MV-4-11 (cell line): Measurements from ENCODE around the gene GPR84.

ENCODE experiments used
- DNase-seq: peaks from one replicate; lab custom pipeline; 2025; lab: John Stamatoyannopoulos, UW

GPR84 gene

DNA sequence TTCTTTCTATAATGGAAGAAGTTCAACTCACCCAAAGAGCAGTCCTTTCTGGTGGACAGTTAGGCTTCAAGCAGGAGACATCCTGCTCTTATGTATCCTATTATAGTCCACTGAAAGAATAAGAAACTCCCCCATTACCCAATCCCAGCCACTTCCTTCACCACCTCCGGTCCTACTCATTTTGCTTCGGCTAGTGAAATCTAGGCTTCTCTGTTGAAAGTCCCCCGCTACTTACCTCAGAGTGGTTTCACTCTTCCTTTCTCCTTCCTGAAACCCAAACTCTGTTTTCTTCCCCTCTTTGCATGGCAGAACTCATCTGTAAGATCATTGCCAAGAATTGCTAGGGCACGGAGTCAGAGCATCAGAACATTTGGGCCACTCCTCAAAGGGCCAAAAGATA is at the start of gene GPR84:
TSS of gene GPR84 (minus strand) at position 74 of the 400 bp plus-strand sequence. CDS start 635 bp downstream, outside the sequence.
- peak; percentile 92 for DNase-seq

DNA sequence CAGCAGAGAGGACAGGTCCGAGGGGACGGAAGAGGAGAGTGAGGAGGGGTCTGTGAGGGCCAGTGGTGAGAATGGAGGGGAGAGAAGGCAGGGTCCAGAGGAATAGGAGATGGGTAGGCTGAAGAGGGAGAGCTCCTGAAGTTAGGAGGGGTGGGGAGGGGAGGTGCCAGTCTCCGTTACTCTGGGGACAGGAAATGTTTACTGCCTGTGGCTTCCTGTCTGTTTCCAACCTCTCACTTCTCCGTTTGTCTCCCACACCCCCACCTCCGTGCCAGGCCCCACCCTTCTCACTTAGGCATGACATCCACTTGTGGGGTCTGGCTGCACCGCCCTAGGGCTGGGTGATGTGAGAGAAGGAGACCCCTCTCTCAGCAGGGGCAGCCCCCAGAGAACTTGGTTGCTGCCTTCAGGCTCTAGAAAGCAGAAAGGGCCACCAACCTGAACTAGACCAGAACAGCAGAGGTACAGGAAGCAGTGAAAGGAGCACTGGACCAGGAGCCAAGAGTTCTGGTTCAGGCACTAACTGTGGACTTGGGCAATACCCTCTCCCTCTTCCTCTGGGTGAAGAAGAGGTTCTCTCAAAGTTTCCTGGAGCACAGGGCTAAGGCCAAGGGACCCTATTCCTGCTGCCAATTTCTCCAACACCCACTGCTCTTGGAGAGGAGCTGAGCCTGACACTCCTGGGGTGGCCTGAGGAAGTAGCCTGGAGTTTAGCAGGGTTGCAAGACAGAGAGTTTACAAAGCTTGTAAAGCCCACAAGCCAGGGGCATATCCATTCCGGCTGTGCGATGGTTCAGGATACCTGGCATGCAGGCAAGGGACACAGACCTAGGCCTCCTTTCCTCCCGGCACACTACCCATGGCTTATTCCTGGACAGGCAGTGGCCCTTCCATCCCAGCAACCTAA is 49.3 kb upstream of the GPR84 start:
- peak; percentile 89 for DNase-seq

DNA sequence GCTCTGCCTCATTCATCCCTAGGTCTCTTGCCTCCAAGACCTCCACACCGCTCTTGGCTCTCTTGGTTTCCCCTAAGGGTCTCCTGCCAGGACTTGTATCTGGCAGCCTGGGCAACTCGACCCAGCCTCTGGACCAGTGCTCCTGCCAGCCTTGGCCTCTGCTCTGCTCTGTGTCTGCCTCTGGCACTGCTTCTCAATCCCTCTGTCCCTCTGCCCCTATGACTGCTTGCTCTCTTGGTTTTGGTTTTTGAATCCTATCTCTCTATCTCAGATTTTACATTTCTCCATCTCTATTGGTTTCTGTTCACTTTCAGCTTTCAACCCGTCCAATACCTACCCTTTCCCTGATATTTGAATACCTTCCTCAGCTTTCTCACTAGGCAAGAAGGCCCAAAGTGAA is 48.5 kb upstream of the GPR84 start:
- DNase-seq = no peak

DNA sequence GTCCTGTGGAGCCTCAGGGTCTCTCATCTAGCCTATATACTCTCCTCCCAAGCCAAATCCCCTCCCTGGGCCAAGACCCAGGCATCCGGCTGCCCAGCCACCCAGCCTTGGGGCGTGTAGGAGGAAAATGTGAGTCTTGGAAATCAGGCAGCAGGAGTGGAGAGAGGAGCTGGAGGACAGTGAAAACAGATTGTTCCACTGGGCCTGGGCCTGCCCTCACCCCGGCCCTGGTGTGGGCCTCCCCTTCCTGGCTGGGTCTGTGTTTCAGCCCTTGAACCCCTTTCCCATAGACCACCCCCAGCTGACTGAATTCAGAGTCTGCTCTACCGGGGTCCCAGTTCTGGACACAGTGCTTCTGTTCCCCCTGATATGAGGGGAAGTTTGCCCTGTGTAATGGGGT is 48.1 kb upstream of the GPR84 start:
- no peak for DNase-seq

DNA sequence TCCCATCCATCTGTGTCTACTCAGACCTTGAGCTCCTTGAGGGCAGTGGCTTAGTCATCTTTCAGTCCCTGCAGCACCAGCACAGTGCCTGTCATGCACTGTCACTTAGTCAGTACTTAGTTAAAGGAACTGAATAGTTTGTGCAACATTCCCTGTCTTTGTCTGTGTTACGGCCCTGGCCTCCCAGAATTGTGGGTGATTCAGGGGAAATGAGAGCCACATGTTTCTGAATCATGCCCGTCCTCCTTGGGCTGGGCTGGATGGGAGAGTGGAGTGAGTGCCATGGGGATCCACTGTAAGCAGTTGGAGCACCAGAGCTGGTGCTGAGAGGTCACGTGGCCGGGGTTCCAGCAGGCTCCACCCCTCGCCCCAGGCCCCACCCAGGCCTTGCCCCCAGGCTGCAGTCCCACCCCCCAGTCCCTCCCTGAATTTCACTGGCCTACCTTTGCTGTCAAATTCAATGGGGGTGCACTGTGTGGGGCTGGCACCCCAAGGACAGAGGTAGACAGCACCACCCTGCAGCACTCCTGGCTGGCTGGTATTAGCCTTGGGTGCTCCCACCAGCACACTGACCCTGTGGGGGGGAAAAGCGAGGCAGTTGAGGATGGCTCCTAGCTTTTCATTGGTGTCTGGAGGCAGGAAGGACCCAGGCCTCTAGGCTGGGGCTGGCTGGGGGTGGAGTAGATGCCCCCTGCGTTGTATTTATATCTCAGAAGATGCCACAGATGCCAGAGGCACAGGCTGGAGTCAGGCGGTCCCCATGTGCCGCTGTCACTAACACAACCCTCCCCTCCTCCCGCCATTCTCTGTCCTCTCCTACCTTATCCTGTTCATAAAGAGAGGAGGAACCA is 47.3 kb upstream of the GPR84 start:
- peak; percentile 98 for DNase-seq

DNA sequence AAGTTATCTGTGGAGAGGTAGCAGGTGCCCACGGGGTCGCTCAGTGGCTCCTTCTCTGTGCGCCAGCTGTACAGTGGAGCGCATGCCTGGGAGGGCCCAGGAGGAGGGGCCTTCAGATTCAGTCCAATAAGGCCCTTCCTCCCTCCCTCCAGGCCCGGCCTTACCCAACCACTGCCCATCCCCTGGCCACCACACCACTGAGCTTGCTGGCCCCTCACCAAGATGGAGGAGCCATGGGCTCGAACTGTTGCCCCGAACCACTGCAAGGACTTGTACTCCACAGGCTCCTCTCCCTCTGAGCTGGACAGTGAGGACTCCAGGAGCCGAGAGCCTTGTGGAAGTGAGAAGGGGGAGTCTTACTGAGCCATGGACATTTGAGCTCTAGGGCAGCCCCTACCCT is 45.0 kb upstream of the GPR84 start:
- no peak for DNase-seq

DNA sequence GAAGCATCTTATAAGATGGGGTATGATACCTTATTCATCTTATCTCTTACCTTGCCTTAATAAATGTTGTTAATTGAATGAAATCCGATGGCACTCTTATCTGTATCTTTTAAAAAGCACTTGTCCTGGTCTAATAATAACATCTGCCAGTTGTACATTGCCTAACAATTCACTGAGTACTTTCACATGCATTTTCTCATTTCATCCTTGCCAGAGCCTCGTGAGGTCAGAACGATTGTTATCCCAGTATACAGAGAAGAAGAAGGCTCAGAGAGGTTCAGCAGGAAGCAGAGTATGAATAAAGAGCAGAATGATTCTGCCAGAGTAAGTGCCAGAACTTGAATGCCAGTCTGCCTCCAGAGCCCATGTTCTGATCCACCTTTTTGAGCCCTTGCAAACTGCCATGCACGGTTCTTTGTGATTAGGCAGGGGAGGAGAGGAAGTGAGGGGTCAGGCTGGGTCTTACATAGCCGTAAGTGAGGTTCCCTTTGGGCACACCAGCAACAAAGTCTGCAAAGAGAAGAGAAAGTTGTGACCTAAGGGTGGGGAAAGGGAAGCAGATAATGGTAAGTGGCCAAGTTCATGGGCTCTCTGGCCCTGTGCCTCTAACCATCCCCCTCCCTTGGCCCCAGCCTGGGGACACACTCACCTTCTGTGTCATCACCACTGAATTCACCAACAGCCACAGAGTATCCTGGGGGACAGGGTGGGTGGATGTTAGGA is 43.1 kb upstream of the GPR84 start:
- peak; percentile 91 for DNase-seq

DNA sequence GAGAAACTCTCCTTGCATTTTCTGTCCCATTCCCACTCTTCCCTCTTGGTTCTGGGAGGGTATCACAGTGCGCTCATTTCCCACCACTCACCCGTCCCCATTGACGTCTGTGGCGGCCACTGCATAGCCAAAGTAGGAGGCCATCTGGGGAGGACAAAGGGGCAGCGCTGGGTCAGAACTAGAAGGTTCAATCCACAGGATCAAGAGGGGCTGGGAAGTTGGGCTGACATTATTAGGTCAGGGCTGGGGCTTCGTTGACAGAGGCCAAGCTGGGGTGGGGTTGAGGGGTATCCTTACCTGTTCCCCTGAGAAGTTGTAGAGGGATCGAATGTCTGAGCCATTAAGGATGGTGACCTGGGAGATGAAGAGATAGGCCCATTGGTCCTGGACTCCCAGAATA is 41.3 kb upstream of the GPR84 start:
- DNase-seq = no peak

DNA sequence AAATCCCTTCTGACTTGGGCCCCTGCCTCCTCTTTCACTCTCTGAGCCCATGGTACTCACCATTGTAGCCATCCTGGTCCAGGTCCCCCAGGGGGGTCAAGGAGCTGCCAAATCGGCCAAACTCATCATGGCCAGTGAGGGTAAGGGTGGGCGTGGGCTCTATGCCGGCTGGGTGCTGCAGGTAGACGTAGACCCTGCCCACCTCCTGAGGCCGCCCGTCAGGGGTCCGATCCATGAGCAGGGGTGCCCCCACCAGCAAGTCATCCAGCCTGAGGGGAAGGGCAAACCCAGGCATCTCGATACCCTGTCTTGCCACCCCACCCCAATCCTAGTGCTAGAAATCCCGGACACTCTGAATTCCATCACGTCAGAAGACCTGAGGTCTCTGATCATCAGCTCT is 40.8 kb upstream of the GPR84 start:
- no peak for DNase-seq

DNA sequence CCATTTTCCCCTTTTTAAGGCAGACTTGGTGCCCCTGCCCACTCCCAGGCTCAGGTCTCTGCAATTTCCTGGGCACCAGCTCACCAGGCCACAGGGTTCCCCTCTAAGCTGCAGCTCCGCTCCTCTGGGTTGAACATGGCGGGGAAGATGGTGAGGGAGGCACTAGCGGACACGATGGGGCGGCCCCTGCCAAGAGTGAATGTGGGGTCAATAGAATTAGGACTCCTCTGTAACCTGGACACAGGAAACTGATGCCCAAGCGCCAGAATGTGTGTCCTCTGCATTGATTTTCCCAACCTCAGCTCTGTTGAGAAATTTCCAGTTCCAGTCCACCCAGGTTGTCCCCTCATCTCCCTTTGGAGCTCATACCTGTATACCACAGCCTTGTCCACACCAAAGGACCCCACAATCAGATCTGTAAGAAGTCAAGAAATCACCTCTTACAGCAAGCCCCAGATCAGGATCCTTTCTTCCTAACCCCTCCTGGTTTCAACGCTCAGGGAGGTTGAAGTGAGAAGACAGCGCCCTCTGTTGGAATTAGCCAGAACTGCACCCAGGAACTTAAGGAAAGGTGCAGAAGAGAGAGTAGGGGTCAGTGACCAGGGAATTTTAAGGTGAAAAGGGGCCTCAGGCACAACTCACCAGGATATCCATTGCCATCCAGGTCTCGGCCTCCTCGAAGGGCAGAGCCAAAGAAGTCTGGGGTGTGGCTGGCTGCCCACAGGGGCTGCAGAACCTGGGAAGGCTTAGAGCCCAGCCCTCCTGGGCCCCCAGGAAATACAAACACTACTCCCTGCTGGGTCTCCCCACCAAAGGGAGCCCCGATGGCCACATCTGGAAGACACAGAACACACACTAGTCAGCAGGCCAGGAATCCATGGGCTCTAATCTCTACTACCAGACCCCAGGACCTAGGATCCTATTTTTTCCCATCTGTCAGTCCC is 40.0 kb upstream of the GPR84 start:
- DNase-seq = peak; percentile 48

DNA sequence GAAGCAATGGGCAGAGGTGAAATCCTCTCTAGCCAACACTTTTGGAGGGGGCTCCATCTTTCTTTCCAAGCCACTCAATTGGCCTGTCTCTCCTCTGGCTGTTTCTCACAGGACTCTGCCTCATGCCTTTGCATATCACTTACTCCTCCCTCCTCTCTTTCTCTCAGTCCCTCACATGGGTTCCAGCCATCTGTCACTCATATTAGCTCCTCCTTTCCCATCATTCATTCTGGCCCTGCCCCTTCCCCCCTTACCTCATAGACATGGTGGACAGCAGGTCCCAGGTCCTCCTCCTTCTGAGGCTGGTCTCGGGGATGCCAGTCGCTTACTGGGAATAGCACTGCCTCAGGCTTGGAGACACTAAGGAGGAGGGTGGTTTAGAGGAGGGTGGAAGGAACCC is 36.8 kb upstream of the GPR84 start:
- no peak for DNase-seq

DNA sequence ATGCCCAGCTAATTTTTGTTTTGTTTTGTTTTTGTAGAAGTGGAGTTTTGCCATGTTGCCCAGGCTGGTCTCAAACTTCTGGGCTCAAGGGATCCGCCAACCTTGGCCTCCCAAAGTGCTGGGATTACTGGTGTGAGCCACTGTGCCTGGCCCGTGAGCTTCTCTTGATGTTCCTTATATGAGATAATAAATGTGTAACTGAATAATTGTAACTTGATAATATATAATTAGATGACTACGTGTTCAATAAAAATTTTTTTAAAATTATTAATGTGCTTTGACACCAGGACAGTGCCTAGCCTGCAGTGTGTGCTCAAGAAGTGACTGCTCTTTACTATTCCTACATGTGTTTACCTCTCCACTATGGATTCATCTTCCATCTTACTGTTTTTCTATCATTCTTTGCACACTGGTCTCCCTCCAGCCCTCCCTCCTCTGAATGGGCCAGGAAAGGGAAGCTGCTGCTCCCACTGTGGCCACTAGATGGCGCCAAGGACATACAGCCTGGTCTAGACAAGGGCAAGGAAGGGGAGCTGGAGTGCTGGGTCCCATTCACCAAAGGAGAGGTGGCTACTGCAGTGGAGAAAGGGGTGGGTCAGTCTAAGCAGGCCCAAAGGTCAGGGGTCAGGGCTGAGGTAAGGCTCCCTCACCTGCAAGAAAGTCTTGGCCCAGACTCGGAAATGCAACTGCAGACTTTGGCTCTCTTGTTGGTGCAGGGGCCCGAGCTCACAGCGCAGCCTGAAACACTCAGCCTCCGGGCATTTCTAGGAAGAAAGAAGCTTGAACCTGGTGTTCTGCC is 34.9 kb upstream of the GPR84 start:
- DNase-seq = peak; percentile 75

DNA sequence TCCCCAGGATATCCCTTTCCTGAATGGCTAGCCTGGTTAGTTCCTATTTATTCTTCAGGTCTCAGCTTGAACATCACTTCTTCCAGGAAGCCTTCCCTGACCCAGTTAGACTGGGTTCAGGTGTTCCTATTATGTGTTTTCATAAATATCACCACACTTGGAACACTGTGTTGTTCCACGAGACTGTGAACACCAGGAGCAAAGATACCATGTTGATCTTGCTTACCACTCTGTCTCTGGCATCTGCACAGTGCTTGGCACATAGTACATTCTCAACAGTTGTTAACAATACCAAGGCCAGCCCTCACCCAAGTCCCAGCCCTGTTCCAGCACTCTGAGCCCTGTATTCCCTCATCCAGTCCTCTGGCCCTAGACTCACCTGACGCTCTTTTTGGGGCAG is 33.9 kb upstream of the GPR84 start:
- DNase-seq = no peak

DNA sequence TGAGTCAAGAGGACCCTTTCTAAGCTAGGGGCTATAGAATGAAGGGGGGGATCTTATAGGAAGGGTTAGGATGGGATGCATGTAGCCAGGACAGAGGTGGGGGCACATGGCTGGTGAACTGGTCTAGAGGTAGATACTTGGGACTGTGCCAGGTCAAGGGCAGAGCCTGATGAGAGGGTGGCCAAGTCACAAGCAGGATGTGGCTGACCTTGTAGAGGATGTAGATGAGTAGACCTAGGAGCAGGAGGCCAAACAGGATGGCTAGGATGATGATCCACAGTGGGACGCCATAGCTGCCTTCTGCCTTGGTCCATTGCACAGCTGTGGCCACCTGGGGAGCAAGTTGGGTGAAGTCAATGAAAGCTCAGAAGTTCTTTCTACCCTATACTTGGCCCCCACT is 32.9 kb upstream of the GPR84 start:
- DNase-seq = no peak

DNA sequence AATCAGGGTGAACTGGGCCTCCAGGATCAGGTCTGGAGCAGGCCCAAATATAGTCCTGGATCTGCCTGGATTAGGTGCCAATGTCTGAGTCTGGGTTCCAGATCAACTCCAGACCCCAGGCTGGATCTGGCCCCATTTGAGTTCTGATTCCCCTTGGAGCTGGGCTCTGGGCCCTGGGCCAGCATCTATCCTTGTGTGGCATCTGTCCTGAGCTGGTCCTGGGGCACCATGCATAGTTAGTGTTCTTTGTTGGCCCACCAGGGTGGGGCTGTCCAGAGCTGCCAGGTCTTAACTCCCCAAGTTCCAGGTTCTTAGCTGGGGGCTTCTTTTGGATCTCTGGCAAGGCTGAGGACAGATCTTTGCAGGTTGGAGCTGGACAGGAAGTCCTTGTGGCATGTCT is 31.3 kb upstream of the GPR84 start:
- DNase-seq = no peak

DNA sequence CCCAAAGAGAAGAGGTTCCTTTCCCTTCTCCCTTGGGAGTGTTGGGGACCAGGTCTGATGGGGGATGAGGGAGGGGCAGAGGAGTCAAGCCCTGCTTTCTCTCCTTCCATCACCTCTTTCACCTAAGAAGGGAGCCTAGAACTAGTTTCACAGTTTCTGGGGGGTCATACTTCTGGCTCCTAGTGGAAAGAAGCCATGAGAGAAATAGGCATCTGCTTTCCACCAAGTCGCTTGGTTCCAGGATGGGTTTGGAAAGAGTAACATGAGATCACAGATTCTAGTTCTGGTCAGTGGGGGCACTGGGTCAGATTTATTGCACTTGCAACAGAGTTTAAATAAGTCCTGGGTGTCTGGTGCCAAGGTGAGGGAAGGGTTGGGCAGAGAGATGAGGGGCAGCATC is 30.7 kb upstream of the GPR84 start:
- DNase-seq = no peak

DNA sequence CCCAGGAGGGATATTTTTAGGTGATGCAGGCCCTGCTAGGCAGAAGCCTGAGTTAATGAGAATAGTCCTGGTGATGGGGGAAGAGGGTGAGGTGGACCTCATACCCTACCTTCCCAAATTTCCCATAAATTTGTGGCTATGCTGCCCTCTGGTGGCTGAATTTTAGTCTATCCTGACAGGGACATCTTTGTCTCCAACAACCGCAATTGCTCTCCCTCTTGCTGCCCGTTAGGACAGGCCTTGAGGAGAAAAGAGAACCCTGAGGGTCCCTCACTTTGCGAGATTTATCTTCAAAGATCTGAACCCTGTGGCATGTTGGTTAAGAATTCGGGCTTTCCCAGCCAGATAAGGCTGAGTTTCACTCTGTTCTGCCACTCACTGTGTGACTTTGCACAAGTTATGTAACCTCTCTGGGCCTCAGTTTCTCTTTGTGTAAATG is 30.0 kb upstream of the GPR84 start:
- peak; percentile 56 for DNase-seq

DNA sequence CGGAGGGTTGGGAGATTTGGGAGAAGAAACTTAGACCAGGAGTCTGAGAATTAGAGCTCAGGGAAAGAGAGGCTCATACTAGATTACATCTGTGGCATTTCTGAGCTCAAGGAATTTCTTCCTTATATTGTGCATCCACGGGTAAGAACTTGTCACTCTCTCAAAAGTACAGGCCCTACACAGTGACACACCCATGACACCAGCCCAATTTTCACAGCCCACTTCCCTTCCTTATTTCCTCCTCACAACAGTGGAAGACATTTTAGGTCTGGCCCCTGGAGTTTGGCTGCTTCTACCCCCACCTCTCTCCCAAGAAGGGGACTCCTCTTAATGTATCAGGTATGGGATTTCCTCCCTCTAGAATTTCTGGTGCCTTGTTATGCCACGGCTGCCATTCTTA is 29.5 kb upstream of the GPR84 start:
- no peak for DNase-seq

DNA sequence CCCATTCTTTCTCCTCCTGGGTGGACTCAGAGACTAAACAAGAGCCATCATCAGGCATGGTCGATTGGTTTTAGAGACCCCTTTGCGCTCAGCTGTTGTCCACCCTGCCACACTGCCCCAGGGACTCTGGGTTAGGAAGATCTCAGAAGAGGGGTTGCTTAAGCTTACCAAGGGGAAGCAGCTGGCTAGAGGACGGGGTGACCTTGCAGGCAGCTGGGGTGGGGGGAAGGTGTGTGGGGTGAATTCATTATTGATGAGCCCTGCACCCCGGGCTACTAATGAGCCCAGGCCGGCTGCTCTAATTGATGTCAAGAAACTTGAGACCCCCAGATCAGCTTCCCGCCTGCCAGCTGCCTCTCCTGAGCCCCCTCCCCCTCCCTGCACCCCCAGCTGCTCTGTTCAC is 28.9 kb upstream of the GPR84 start:
- no peak for DNase-seq

DNA sequence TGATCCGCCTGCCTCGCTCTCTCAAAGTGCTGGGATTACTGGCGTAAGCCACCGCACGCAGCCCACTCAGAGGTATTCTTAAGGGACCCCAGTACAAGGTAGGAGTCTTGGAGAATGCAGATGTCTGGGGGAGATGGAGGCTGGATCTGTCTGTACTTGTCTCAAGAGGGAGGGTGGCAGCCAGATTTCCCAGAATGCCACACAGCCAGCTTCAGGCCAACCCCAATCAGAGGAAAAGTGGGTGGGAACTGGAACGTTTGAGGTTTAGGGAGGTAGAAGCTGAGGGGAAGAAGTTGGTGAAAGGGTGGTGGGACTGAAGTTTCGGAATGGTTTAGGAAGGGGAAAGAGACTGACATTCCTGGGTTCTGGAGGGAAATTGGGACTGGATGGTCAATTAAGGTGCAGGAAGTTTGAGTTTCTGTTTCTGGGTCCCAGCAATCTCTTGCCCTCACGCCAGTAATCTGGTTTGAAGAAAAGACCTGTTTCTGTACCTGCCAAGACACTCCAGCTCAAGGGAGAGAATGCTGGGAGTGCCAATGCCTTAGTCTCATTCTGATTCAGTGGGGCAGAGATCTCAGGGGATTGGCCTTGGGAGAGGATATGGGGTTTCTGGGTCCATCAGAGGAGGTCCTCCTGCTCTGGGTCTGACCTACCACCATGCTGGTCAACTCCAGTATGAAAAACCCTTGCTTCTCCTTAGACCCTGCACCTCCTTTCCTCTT is 28.4 kb upstream of the GPR84 start:
- no peak for DNase-seq
